Measurements from ENCODE around the gene SERINC5. TPM values are rescaled to one million over a fixed set of nuclear protein-coding genes. Genes with fewer than 3 reads are reported as not detected.
"Not testable (repeated sequence)": the region's sequence is repeated elsewhere in the genome, so short reads cannot be mapped to it uniquely, and the experiment has no call there.

The SERINC5 gene
- total RNA-seq, 4 donors from 2014 or later: 9.5 to 54.5 (median 22.4) TPM

GRCh38 chr5:80093796-80094195 is 162.1 kb downstream of the SERINC5 start:
- DNase-seq: no peak
- no peak overlapping the region for H3K4me3 ChIP-seq
- intact Hi-C loops (cut with DNase I; ENCODE audit: low total_unique reads): loop anchor here (10.0 kb wide), 2 partner anchors 211 to 581 kb away; no protein-coding TSS in a partner anchor
- no peaks in the 10 kb centered on the region for H3K36me3 ChIP-seq
- no peak overlapping the region for H3K27ac ChIP-seq
- no peaks in the 10 kb centered on the region for H3K4me1 ChIP-seq
- H3K27me3 ChIP-seq: no peaks in the 10 kb centered on the region
- H3K9me3 ChIP-seq: no peaks in the 10 kb centered on the region
- TF ChIP-seq CTCF (IDR thresholded peaks at IDR 0.05) (no peak), POLR2A (IDR thresholded peaks at IDR 0.05) (no peak)

- Histone ChIP-seq H3K9me3 (no peaks in the 10 kb centered on the region), H3K27me3 (no peaks in the 10 kb centered on the region), H3K4me1 (no peaks in the 10 kb centered on the region), H3K27ac (peak overlapping the region in 1 of 2 donors; percentile 72), H3K4me3 (no peak overlapping the region), H3K36me3 (no peaks in the 10 kb centered on the region)
- TF ChIP-seq POLR2A (IDR thresholded peaks at IDR 0.05) (no peak), CTCF (IDR thresholded peaks at IDR 0.05) (no peak)
- DNase-seq: no peak
- intact Hi-C loops (cut with DNase I; ENCODE audit: low total_unique reads): loop anchor here (10.0 kb wide), 2 partner anchors 212 to 582 kb away; no protein-coding TSS in a partner anchor
Observed at GRCh38 chr5:80092486-80093107, 163.3 kb downstream of the SERINC5 start.

GRCh38 chr5:80091792-80092192 is 164.1 kb downstream of the SERINC5 start:
- peak; percentile 73 to 86 (median 80) for TF ChIP-seq CTCF (IDR thresholded peaks at IDR 0.05)
- not testable (repeated sequence) for H3K4me3 ChIP-seq, H3K36me3 ChIP-seq, H3K27me3 ChIP-seq, H3K9me3 ChIP-seq, H3K4me1 ChIP-seq
- DNase-seq: peak; percentile 52 to 58
- intact Hi-C loops (cut with DNase I; ENCODE audit: low total_unique reads): loop anchor here (10.0 kb wide), 2 partner anchors 213 to 583 kb away; no protein-coding TSS in a partner anchor
- peak overlapping the region; percentile 46 to 72 for H3K27ac ChIP-seq

- Histone ChIP-seq H3K4me1 (no peaks in the 10 kb centered on the region), H3K27me3 (no peaks in the 10 kb centered on the region), H3K9me3 (no peaks in the 10 kb centered on the region), H3K27ac (no peak overlapping the region), H3K36me3 (no peaks in the 10 kb centered on the region), H3K4me3 (no peak overlapping the region)
- no peak for DNase-seq
- TF ChIP-seq CTCF (IDR thresholded peaks at IDR 0.05) (no peak), POLR2A (IDR thresholded peaks at IDR 0.05) (no peak)
- intact Hi-C loops (cut with DNase I; ENCODE audit: low total_unique reads): loop anchor here (10.0 kb wide), 2 partner anchors 214 to 584 kb away; no protein-coding TSS in a partner anchor
Observed at GRCh38 chr5:80090884-80091166, 165.0 kb downstream of the SERINC5 start.

GRCh38 chr5:80083101-80083890 is 172.6 kb downstream of the SERINC5 start:
- Histone ChIP-seq H3K9me3 (no peaks in the 10 kb centered on the region), H3K27me3 (no peaks in the 10 kb centered on the region), H3K27ac (peak overlapping the region; percentile 86 to 90), H3K36me3 (no peaks in the 10 kb centered on the region), H3K4me1 (no peaks in the 10 kb centered on the region), H3K4me3 (peak overlapping the region; percentile 24 to 27)
- peak; percentile 50 to 53 for DNase-seq
- TF ChIP-seq POLR2A (IDR thresholded peaks at IDR 0.05): no peak
- peak; percentile 72 to 81 (median 76) for TF ChIP-seq CTCF (IDR thresholded peaks at IDR 0.05)
- intact Hi-C loops (cut with DNase I; ENCODE audit: low total_unique reads): loop anchor here (10.0 kb wide), 1 partner anchor 228 kb away; no protein-coding TSS in a partner anchor
